GM12878 (cell line): Measurements from ENCODE around the gene HRG. TPM values are rescaled to one million over a fixed set of nuclear protein-coding genes. Genes with fewer than 3 reads are reported as not detected.

Experiments
- ATAC-seq: fragments of 200-7000 bp; cut with Tn5 transposase; 3 replicates; pipeline ENCODE4 v1.9.1; 2020; ENCODE audit warnings: mild to moderate bottlenecking, moderate library complexity
- BruUV-seq: library from RNA; stranded (reverse); fragments of 400-500 nt; replicated peaks from 2 replicates; lab custom pipeline; 2021; lab: Mats Ljungman, UMichigan
- CTCF ChIA-PET: fragments of 300-600 bp; sonication (Branson Sonifier 250); formaldehyde crosslinking; extraction: SDS; loops from one replicate; lab custom pipeline; 2021; ENCODE audit warnings: inconsistent platforms; lab: Yijun Ruan, JAX
- POLR2A ChIA-PET: fragments of 350-600 bp; formaldehyde crosslinking; extraction: SDS; loops from one replicate; lab custom pipeline; 2021; ENCODE audit warnings: inconsistent platforms; lab: Charles Lee
- RAD21 ChIA-PET: fragments of 300-600 bp; sonication (Branson Sonifier 250); formaldehyde crosslinking; loops from one replicate; lab custom pipeline; 2023; ENCODE audit warnings: antibody characterized with exemption; ENCODE audit not compliant: unreplicated experiment; lab: Charles Lee
- SMC1A ChIA-PET: fragments of 300-600 bp; sonication (Branson Sonifier 250); formaldehyde crosslinking; loops from one replicate; lab custom pipeline; 2023; ENCODE audit not compliant: unreplicated experiment, uncharacterized antibody; lab: Charles Lee
- DNase-seq: peaks from one replicate; pipeline ENCODE4 v3.0.0-alpha.2; 2011; ENCODE audit warnings: low read depth, low spot score
- FAIRE-seq: peaks from 3 replicates; lab custom pipeline; 2011; peaks lifted over from hg19 to GRCh38; lab: Jason Lieb, UNC
- H2AFZ ChIP-seq: 2 replicates; pipeline ENCODE4 v1.6.0; 2011; ENCODE audit warnings: low read depth, low read length, control low read depth; ENCODE audit not compliant: control insufficient read depth
- H3K27ac ChIP-seq: 2 replicates; pipeline ENCODE4 v1.5.1; 2011; ENCODE audit warnings: control low read depth; ENCODE audit not compliant: control insufficient read depth, insufficient read depth
- H3K27me3 ChIP-seq, 2 experiments: replicated peaks in 1 of 2; 2 replicates each; pipeline versions ENCODE4 v1.6.0 to v1.6.1; 2011; ENCODE audit warnings: low read length in 1 of 2; ENCODE audit not compliant: control insufficient read depth in 2 of 2, insufficient read depth in 2 of 2
- H3K36me3 ChIP-seq, 2 experiments: 2 replicates each; pipeline ENCODE4 v1.5.1; 2011; ENCODE audit warnings: low read length in 1 of 2; ENCODE audit not compliant: control insufficient read depth in 2 of 2, insufficient read depth in 2 of 2
- H3K4me1 ChIP-seq: 2 replicates; pipeline ENCODE4 v1.6.1; 2011; ENCODE audit warnings: mild to moderate bottlenecking, low read length, moderate library complexity, mixed read lengths; ENCODE audit not compliant: control insufficient read depth, insufficient read depth
- H3K4me2 ChIP-seq: 2 replicates; pipeline ENCODE4 v1.6.0; 2011; ENCODE audit warnings: control low read depth; ENCODE audit not compliant: control insufficient read depth, insufficient read depth
- H3K4me3 ChIP-seq: fragments of 200-600 bp; sonication (generic); 2 replicates; pipeline ENCODE4 v1.5.1; 2016
- H3K79me2 ChIP-seq: 2 replicates; pipeline ENCODE4 v1.6.0; 2011; ENCODE audit warnings: low read length; ENCODE audit not compliant: control insufficient read depth, insufficient read depth
- H3K9ac ChIP-seq: 2 replicates; pipeline ENCODE4 v1.8.0; 2011; ENCODE audit warnings: low read length, control low read depth, mixed read lengths; ENCODE audit not compliant: control insufficient read depth, insufficient read depth
- H3K9me3 ChIP-seq: replicated peaks from 3 replicates; pipeline ENCODE4 v1.5.1; 2011; ENCODE audit warnings: mild to moderate bottlenecking, low read length; ENCODE audit not compliant: control insufficient read depth, insufficient read depth
- H4K20me1 ChIP-seq: 2 replicates; pipeline ENCODE4 v1.6.0; 2011; ENCODE audit not compliant: control insufficient read depth, insufficient read depth
- ATF2 ChIP-seq: IDR thresholded peaks from 2 replicates; pipeline ENCODE4 v1.6.1; 2012; ENCODE audit warnings: low read length, inconsistent platforms
- ATF7 ChIP-seq: fragments of 450-650 bp; IDR thresholded peaks from 2 replicates; pipeline ENCODE4 v1.6.1; 2016; ENCODE audit warnings: low read depth, mild to moderate bottlenecking
- MAX ChIP-seq: IDR thresholded peaks from 2 replicates; pipeline ENCODE4 v1.6.1; 2012; ENCODE audit warnings: low read depth, low read length, improper control_type of control experiment
- MEF2A ChIP-seq: IDR thresholded peaks from 2 replicates; pipeline ENCODE4 v1.6.1; 2011; ENCODE audit warnings: low read depth, mild to moderate bottlenecking, low read length, moderate library complexity; ENCODE audit not compliant: insufficient read depth
- NFIC ChIP-seq: IDR thresholded peaks from 2 replicates; pipeline ENCODE4 v1.6.1; 2012; ENCODE audit warnings: low read depth, mild to moderate bottlenecking, inconsistent platforms, low read length, moderate library complexity
- PML ChIP-seq: IDR thresholded peaks from 2 replicates; pipeline ENCODE4 v1.6.1; 2012; ENCODE audit warnings: low read length, inconsistent platforms
- POLR2AphosphoS2 ChIP-seq: IDR thresholded peaks from 2 replicates; pipeline ENCODE4 v1.6.1; 2011; ENCODE audit warnings: low read depth, mild to moderate bottlenecking, low read length, improper control_type of control experiment, moderate library complexity
- RBBP5 ChIP-seq: fragments of 200-600 bp; sonication (generic); conservative IDR thresholded peaks from 2 replicates; pipeline ENCODE4 v1.6.1; 2016
- REST ChIP-seq: IDR thresholded peaks from 2 replicates; pipeline ENCODE4 v1.6.1; 2012; ENCODE audit warnings: mild to moderate bottlenecking, low read depth, low read length
- ZNF207 ChIP-seq: fragments of 450-650 bp; IDR thresholded peaks from 2 replicates; pipeline ENCODE4 v1.6.1; 2014; ENCODE audit warnings: antibody characterized with exemption, mild to moderate bottlenecking, borderline replicate concordance
- WGBS: methylation state at CpG from one replicate; pipeline ENCODE4 v1.1.6; 2016; ENCODE audit warnings: low lambda C conversion rate; ENCODE audit not compliant: insufficient replicate concordance, insufficient coverage; ENCODE audit errors: missing lambda C conversion rate; 5-methylcytosine and 5-hydroxymethylcytosine counted together
- in situ Hi-C: fragments of 300-500 bp; cut with MboI; formaldehyde crosslinking; loops from 9 replicates; pipeline ENCODE4 v1.14.3; 2018; ENCODE audit warnings: mixed read lengths
- intact Hi-C: fragments of 100-400 bp; cut with micrococcal nuclease; formaldehyde crosslinking; loops from one replicate; pipeline ENCODE4 v1.14.2; 2022; ENCODE audit not compliant: unreplicated experiment
- polyA plus RNA-seq, 11 experiments: library from polyadenylated mRNA; depleted of rRNA in 4 of 11; unstranded in 6 of 11; stranded (reverse) in 5 of 11; fragments of >200 nt; fragmentation: Nextera tagmentation in 4 of 11; fragmentation: Illumina TruSeq in 1 of 11; extraction: Ambion mirVana in 4 of 11; extraction: Trizol in 1 of 11; gene quantifications; 1 replicate in 1 of 11; 2 replicates in 10 of 11; pipeline versions ENCODE4 v1.2.1 to v1.2.3, GENCODE V29; 2011 to 2016; ENCODE audit warnings: inconsistent platforms in 2 of 11, missing spikeins in 2 of 11, low read depth in 1 of 11
- total RNA-seq, 4 experiments: library from RNA; depleted of rRNA in 3 of 4; stranded (reverse); fragments of >200 nt in 3 of 4; fragmentation: Illumina TruSeq in 1 of 4; extraction: Trizol in 1 of 4; gene quantifications; 2 replicates each; pipeline versions ENCODE4 v1.2.1 to v1.2.3, GENCODE V29; 2013 to 2021
- TF ChIP-seq, protein P1 (sequence below): IDR thresholded peaks from 2 replicates; pipeline ENCODE4 v1.6.1; 2011; ENCODE audit warnings: mild to moderate bottlenecking, low read depth, low read length, moderate library complexity; ENCODE audit not compliant: insufficient replicate concordance
- TF ChIP-seq, protein P2 (sequence below): fragments of 450-650 bp; IDR thresholded peaks from 2 replicates; pipeline ENCODE4 v1.6.1; 2017; ENCODE audit warnings: low read depth, mild to moderate bottlenecking, moderate library complexity
- TF ChIP-seq, protein P3 (sequence below): fragments of 450-650 bp; formaldehyde crosslinking; IDR thresholded peaks from 2 replicates; pipeline ENCODE4 v1.4.0; 2020; ENCODE audit warnings: mild to moderate bottlenecking, moderate library complexity

Gene HRG
- total and polyA plus RNA-seq, 10 of the 15 experiments (the other 5 are each of a cell fraction or from before 2014, with no cell fraction given): 0.21 TPM; not detected in 9

DNA sequence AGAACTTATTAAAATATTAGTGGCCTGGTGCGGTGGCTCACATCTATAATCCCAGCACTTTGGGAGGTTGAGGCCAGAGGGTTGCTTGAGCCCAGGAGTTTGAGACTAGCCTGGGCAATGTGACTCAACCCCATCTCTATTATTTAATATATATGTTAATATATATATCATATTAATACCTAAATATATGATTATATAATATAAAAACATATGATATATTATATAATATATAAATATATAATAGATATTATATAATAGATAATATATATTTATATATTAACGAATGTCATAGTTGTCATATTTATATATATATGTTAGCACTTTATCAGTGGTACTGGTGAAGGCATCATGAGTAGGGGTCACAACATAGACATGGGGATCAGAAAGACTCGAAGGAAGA is 5.2 kb downstream of the HRG start:
- CTCF ChIA-PET: no interaction called here
- RAD21 ChIA-PET: no interaction called here
- no peaks in the 10 kb centered on the region for H3K79me2 ChIP-seq
- no peaks in the 10 kb centered on the region for H3K9me3 ChIP-seq
- no peak overlapping the region for H3K4me3 ChIP-seq
- no peak for FAIRE-seq
- ATAC-seq: no peak
- SMC1A ChIA-PET: no interaction called here
- H3K36me3 ChIP-seq: no peaks in the 10 kb centered on the region
- POLR2A ChIA-PET: no interaction called here
- H2AFZ ChIP-seq: no peak overlapping the region
- intact Hi-C loops: no loop called here
- no peak overlapping the region for H3K9ac ChIP-seq
- no peak overlapping the region for H3K27ac ChIP-seq
- no peak for DNase-seq
- no peaks in the 10 kb centered on the region; the same call in 1 of the 2 replicates for H4K20me1 ChIP-seq
- no TSS peak for BruUV-seq
- in situ Hi-C loops: no loop called here
- H3K4me2 ChIP-seq: no peak overlapping the region
- H3K4me1 ChIP-seq: no peaks in the 10 kb centered on the region
- no peaks in the 10 kb centered on the region; a peak in 1 of 4 replicates for H3K27me3 ChIP-seq
- WGBS: 63% methylated on average over 3 of the region's 3 CpGs
- no peak for TF ChIP-seq REST
- TF ChIP-seq MAX: no peak
- no peak for TF ChIP-seq NFIC
- no peak for TF ChIP-seq ZNF207
- TF ChIP-seq, protein P1, sequence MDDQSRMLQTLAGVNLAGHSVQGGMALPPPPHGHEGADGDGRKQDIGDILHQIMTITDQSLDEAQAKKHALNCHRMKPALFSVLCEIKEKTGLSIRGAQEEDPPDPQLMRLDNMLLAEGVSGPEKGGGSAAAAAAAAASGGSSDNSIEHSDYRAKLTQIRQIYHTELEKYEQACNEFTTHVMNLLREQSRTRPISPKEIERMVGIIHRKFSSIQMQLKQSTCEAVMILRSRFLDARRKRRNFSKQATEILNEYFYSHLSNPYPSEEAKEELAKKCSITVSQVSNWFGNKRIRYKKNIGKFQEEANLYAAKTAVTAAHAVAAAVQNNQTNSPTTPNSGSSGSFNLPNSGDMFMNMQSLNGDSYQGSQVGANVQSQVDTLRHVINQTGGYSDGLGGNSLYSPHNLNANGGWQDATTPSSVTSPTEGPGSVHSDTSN: no peak
- TF ChIP-seq MEF2A: no peak
- TF ChIP-seq POLR2AphosphoS2: no peak
- TF ChIP-seq, protein P2, sequence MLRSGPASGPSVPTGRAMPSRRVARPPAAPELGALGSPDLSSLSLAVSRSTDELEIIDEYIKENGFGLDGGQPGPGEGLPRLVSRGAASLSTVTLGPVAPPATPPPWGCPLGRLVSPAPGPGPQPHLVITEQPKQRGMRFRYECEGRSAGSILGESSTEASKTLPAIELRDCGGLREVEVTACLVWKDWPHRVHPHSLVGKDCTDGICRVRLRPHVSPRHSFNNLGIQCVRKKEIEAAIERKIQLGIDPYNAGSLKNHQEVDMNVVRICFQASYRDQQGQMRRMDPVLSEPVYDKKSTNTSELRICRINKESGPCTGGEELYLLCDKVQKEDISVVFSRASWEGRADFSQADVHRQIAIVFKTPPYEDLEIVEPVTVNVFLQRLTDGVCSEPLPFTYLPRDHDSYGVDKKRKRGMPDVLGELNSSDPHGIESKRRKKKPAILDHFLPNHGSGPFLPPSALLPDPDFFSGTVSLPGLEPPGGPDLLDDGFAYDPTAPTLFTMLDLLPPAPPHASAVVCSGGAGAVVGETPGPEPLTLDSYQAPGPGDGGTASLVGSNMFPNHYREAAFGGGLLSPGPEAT: no peak
- TF ChIP-seq ATF7: no peak
- TF ChIP-seq, protein P3, sequence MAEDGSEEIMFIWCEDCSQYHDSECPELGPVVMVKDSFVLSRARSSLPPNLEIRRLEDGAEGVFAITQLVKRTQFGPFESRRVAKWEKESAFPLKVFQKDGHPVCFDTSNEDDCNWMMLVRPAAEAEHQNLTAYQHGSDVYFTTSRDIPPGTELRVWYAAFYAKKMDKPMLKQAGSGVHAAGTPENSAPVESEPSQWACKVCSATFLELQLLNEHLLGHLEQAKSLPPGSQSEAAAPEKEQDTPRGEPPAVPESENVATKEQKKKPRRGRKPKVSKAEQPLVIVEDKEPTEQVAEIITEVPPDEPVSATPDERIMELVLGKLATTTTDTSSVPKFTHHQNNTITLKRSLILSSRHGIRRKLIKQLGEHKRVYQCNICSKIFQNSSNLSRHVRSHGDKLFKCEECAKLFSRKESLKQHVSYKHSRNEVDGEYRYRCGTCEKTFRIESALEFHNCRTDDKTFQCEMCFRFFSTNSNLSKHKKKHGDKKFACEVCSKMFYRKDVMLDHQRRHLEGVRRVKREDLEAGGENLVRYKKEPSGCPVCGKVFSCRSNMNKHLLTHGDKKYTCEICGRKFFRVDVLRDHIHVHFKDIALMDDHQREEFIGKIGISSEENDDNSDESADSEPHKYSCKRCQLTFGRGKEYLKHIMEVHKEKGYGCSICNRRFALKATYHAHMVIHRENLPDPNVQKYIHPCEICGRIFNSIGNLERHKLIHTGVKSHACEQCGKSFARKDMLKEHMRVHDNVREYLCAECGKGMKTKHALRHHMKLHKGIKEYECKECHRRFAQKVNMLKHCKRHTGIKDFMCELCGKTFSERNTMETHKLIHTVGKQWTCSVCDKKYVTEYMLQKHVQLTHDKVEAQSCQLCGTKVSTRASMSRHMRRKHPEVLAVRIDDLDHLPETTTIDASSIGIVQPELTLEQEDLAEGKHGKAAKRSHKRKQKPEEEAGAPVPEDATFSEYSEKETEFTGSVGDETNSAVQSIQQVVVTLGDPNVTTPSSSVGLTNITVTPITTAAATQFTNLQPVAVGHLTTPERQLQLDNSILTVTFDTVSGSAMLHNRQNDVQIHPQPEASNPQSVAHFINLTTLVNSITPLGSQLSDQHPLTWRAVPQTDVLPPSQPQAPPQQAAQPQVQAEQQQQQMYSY (CRISPR knock-in tag): no peak
- TF ChIP-seq RBBP5: no peak
- TF ChIP-seq PML: no peak
- TF ChIP-seq ATF2: no peak
